Activated CD8-positive, alpha-beta T cell treated with anti-CD3 and anti-CD28 coated beads, Interleukin-2, amount 10 ng/mL, durations not matched to agents 7 days and 5 days (primary cell): ENCODE results near the gene CDC16. TPM values are rescaled to one million over a fixed set of nuclear protein-coding genes. Genes with fewer than 3 reads are reported as not detected.
"Not testable (repeated sequence)": the region's sequence is repeated elsewhere in the genome, so short reads cannot be mapped to it uniquely, and the experiment has no call there.

Experiments
- ATAC-seq: fragments of 150-1000 bp; cut with Tn5 transposase; one replicate; pipeline ENCODE4 v1.10.0; 2021; ENCODE audit warnings: moderate library complexity
- CTCF ChIA-PET: fragments of 350-600 bp; sonication (Branson Sonifier 250); formaldehyde crosslinking; loops from one replicate; lab custom pipeline; 2021; ENCODE audit warnings: antibody characterized with exemption; lab: Charles Lee
- POLR2A ChIA-PET: fragments of 350-600 bp; sonication (Branson Sonifier 250); formaldehyde crosslinking; loops from one replicate; lab custom pipeline; 2021; ENCODE audit warnings: antibody characterized with exemption; lab: Charles Lee
- DNase-seq: peaks from one replicate; pipeline ENCODE4 v3.0.0-alpha.2; 2020
- H3K27ac Mint-ChIP-seq: one replicate; pipeline ENCODE4 v1.8.0; 2021; ENCODE audit warnings: mild to moderate bottlenecking, mixed read lengths
- H3K27me3 Mint-ChIP-seq: one replicate; pipeline ENCODE4 v1.8.0; 2021; ENCODE audit warnings: low read depth, mixed read lengths
- H3K36me3 Mint-ChIP-seq: one replicate; pipeline ENCODE4 v1.8.0; 2021; ENCODE audit warnings: low read depth, mixed read lengths
- H3K4me1 Mint-ChIP-seq: one replicate; pipeline ENCODE4 v1.8.0; 2021; ENCODE audit warnings: low read depth, mixed read lengths
- H3K4me3 Mint-ChIP-seq: one replicate; pipeline ENCODE4 v1.8.0; 2021; ENCODE audit warnings: mild to moderate bottlenecking, mixed read lengths
- H3K9me3 Mint-ChIP-seq: one replicate; pipeline ENCODE4 v1.8.0; 2022; ENCODE audit warnings: mixed read lengths; ENCODE audit not compliant: insufficient read depth
- total RNA-seq, 2 experiments: library from RNA; stranded (reverse); gene quantifications; one replicate each; pipeline ENCODE4 v1.2.3, GENCODE V29; 2021

The CDC16 gene
- total RNA-seq, 2 experiments from 2014 or later, result 71.4 to 74.7 TPM

- Mint-ChIP-seq H3K27ac (no peak overlapping the region), H3K4me1 (no peaks in the 10 kb centered on the region), H3K36me3 (peaks cover 69% of the 10 kb centered on the region), H3K9me3 (no peaks in the 10 kb centered on the region), H3K27me3 (no peaks in the 10 kb centered on the region), H3K4me3 (no peak overlapping the region)
- ChIA-PET CTCF (interaction anchor here (1.2 kb wide), 1 partner anchor 13 kb away, joined by 3 read pairs; no protein-coding TSS in a partner anchor), POLR2A (no interaction called here)
- no peak for ATAC-seq
- no peak for DNase-seq
These were observed 14.4 kb downstream of the CDC16 start for GRCh38 chr13:114249077-114249476.

GRCh38 chr13:114251639-114252440 lies 17.1 kb downstream of the CDC16 start:
- H3K4me3 Mint-ChIP-seq, ATAC-seq, H3K27ac Mint-ChIP-seq, H3K4me1 Mint-ChIP-seq, CTCF ChIA-PET, DNase-seq, H3K27me3 Mint-ChIP-seq, H3K9me3 Mint-ChIP-seq: not testable (repeated sequence)
- POLR2A ChIA-PET, result interaction anchor here (0.8 kb wide), 1 partner anchor 13 kb away, joined by 3 read pairs; no protein-coding TSS in a partner anchor
- H3K36me3 Mint-ChIP-seq, result peaks cover 64% of the 10 kb centered on the region

- ChIA-PET POLR2A (interaction anchor here (0.6 kb wide), 1 partner anchor 178 kb away, joined by 3 read pairs; no protein-coding TSS in a partner anchor), CTCF (interaction anchor here (2.4 kb wide), 1 partner anchor 9 kb away, joined by 6 read pairs; no protein-coding TSS in a partner anchor)
- Mint-ChIP-seq H3K27me3 (no peaks in the 10 kb centered on the region), H3K9me3 (no peaks in the 10 kb centered on the region), H3K27ac (no peak overlapping the region), H3K4me1 (peaks cover 20% of the 10 kb centered on the region), H3K4me3 (no peak overlapping the region), H3K36me3 (peaks cover 68% of the 10 kb centered on the region)
- ATAC-seq (no peak), DNase-seq (no peak)
These were observed 21.9 kb downstream of the CDC16 start for GRCh38 chr13:114256547-114256946.

- Mint-ChIP-seq H3K9me3 (no peaks in the 10 kb centered on the region), H3K27me3 (no peaks in the 10 kb centered on the region), H3K36me3 (peaks cover 69% of the 10 kb centered on the region), H3K4me3 (no peak overlapping the region), H3K4me1 (peaks cover 24% of the 10 kb centered on the region), H3K27ac (no peak overlapping the region)
- no peak for DNase-seq
- no peak for ATAC-seq
- ChIA-PET CTCF (interaction anchor here (2.4 kb wide), 1 partner anchor 9 kb away, joined by 6 read pairs; no protein-coding TSS in a partner anchor), POLR2A (interaction anchor here (0.6 kb wide), 1 partner anchor 178 kb away, joined by 3 read pairs; no protein-coding TSS in a partner anchor)
These were observed 22.3 kb downstream of the CDC16 start for GRCh38 chr13:114257014-114257413.

- POLR2A ChIA-PET, result interaction anchor here (0.6 kb wide), 1 partner anchor 21 kb away, joined by 3 read pairs; no protein-coding TSS in a partner anchor
- no peak for ATAC-seq
- peaks cover 76% of the 10 kb centered on the region for H3K36me3 Mint-ChIP-seq
These were observed 23.9 kb downstream of the CDC16 start for GRCh38 chr13:114258589-114258988.

GRCh38 chr13:114259374-114259773 lies 24.7 kb downstream of the CDC16 start:
- H3K36me3 Mint-ChIP-seq, result peaks cover 74% of the 10 kb centered on the region
- CTCF ChIA-PET, result no interaction called here
- ATAC-seq (no peak), DNase-seq (no peak)
- POLR2A ChIA-PET, result interaction anchor here (1.2 kb wide), 1 partner anchor 21 kb away, joined by 3 read pairs; no protein-coding TSS in a partner anchor
- peaks cover 43% of the 10 kb centered on the region for H3K4me1 Mint-ChIP-seq
- no peaks in the 10 kb centered on the region for H3K9me3 Mint-ChIP-seq
- H3K4me3 Mint-ChIP-seq, result no peak overlapping the region
- no peak overlapping the region for H3K27ac Mint-ChIP-seq
- no peaks in the 10 kb centered on the region for H3K27me3 Mint-ChIP-seq

More at GRCh38 chr13:114258589-114258988, 23.9 kb downstream of the CDC16 start:
- CTCF ChIA-PET, result no interaction called here
- Mint-ChIP-seq H3K4me3 (no peak overlapping the region), H3K27me3 (no peaks in the 10 kb centered on the region), H3K4me1 (peaks cover 40% of the 10 kb centered on the region), H3K9me3 (no peaks in the 10 kb centered on the region), H3K27ac (no peak overlapping the region)
- no peak for DNase-seq

GRCh38 chr13:114259974-114260373 lies 25.3 kb downstream of the CDC16 start:
- Mint-ChIP-seq H3K27me3 (no peaks in the 10 kb centered on the region), H3K4me1 (peaks cover 47% of the 10 kb centered on the region), H3K4me3 (no peak overlapping the region), H3K27ac (peak overlapping the region; percentile 32), H3K9me3 (no peaks in the 10 kb centered on the region), H3K36me3 (peaks cover 74% of the 10 kb centered on the region)
- ChIA-PET CTCF (no interaction called here), POLR2A (interaction anchor here (0.7 to 1.2 kb wide), 2 partner anchors 21 to 138 kb away, joined by 3 read pairs; no protein-coding TSS in a partner anchor)
- DNase-seq (no peak), ATAC-seq (no peak)

- Mint-ChIP-seq H3K27me3 (no peaks in the 10 kb centered on the region), H3K9me3 (no peaks in the 10 kb centered on the region), H3K36me3 (peaks cover 75% of the 10 kb centered on the region), H3K27ac (peak overlapping the region; percentile 40), H3K4me3 (no peak overlapping the region), H3K4me1 (peaks cover 53% of the 10 kb centered on the region)
- DNase-seq, result no peak
- ATAC-seq, result no peak
- POLR2A ChIA-PET, result no interaction called here
- CTCF ChIA-PET, result no interaction called here
These were observed 26.1 kb downstream of the CDC16 start for GRCh38 chr13:114260814-114261213.

- ChIA-PET CTCF (no interaction called here), POLR2A (no interaction called here)
- Mint-ChIP-seq H3K4me1 (peaks cover 53% of the 10 kb centered on the region), H3K4me3 (no peak overlapping the region), H3K36me3 (peaks cover 76% of the 10 kb centered on the region), H3K27me3 (no peaks in the 10 kb centered on the region), H3K27ac (peak overlapping the region; percentile 40), H3K9me3 (no peaks in the 10 kb centered on the region)
- ATAC-seq, result no peak
- DNase-seq, result no peak
These were observed 26.8 kb downstream of the CDC16 start for GRCh38 chr13:114261328-114261965.

GRCh38 chr13:114263578-114263977 lies 28.9 kb downstream of the CDC16 start:
- Mint-ChIP-seq H3K36me3 (peaks cover 80% of the 10 kb centered on the region), H3K27me3 (no peaks in the 10 kb centered on the region), H3K9me3 (peaks cover 4% of the 10 kb centered on the region), H3K27ac (peak overlapping the region; percentile 88), H3K4me1 (peaks cover 69% of the 10 kb centered on the region), H3K4me3 (peak overlapping the region; percentile 16)
- CTCF ChIA-PET, result no interaction called here
- peak; percentile 75 for ATAC-seq
- DNase-seq, result peak; percentile 35
- POLR2A ChIA-PET, result no interaction called here

GRCh38 chr13:114264313-114264712 lies 29.6 kb downstream of the CDC16 start:
- H3K9me3 Mint-ChIP-seq, H3K4me3 Mint-ChIP-seq, H3K27ac Mint-ChIP-seq, H3K27me3 Mint-ChIP-seq, DNase-seq, POLR2A ChIA-PET, ATAC-seq: not testable (repeated sequence)
- peaks cover 76% of the 10 kb centered on the region for H3K4me1 Mint-ChIP-seq
- peaks cover 83% of the 10 kb centered on the region for H3K36me3 Mint-ChIP-seq
- CTCF ChIA-PET, result interaction anchor here (1.6 kb wide), 1 partner anchor 75 kb away, joined by 3 read pairs; no protein-coding TSS in a partner anchor
